DOHH2 (cell line): Measurements from ENCODE around the gene CAPN15.

ENCODE experiments used
- CTCF ChIP-seq: fragments of 200-600 bp; sonication (generic); IDR thresholded peaks from one replicate; pipeline ENCODE4 v1.5.1; 2014; ENCODE audit warnings: antibody characterized with exemption, mild to moderate bottlenecking, low read depth, low read length; ENCODE audit not compliant: poor library complexity, severe bottlenecking
- EZH2phosphoT487 ChIP-seq: fragments of 200-600 bp; sonication (generic); IDR thresholded peaks from 2 replicates; pipeline ENCODE4 v1.6.1; 2017; ENCODE audit warnings: borderline replicate concordance, mild to moderate bottlenecking, antibody characterized with exemption, low read length, moderate library complexity, mixed read lengths

- TF ChIP-seq CTCF (no peak), EZH2phosphoT487 (no peak)
These were observed 35.2 kb upstream of the CAPN15 start for GRCh38 chr16:492211-492875.
